HG03565 (cell line): ENCODE measurements around the gene EVX1.

ENCODE experiments used
- ATAC-seq: cut with Tn5 transposase; IDR thresholded peaks from one replicate; pipeline ENCODE4 v1.9.1; 2021; ENCODE audit warnings: mild to moderate bottlenecking, moderate library complexity; ENCODE audit not compliant: unreplicated experiment

Gene EVX1

DNA sequence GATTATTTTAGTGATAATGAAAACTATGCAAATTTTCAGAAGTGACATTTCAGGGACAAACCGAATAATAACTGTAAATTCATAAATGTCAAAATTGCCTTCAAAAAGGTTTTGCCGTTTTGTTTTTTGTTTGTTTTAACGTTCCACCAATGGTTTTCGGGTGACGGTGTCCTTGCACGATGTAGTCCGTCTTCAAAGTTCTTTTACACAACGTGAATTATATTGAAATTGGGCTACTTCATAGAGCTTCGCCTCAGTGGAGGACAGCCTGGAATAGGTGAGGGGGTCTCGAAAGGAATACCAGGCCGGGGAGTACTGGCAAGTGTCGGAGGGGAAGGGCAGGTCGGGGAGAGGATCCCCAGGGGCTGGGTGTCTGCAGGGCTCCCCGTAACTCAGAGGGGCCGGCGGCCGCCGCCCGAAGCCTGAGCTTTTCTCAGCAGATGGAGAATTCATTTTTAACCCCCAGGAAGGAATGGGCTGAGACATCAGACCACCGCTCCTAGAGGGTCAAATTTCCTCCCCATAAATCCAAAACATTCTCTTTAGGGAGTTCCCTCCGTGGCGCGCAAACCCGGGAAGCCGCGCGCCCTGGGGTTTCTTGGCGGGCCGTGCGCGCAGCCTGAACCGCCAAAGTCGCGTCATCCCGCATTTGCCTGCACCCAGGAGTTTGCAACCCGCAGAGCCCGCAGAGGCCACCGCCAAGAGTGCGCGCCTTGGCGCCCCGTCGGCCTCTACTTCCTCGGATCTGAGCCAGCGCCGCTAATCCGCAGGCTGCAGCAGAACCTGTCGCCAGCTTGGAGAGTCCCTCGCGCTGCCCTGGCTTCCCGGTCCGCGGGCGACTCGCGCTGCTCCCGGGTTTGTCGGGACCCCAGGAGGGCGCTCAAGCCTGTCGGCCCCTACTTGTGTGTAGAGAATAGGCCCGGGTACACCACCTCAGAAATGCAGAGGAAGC lies 17.3 kb upstream of the EVX1 start:
- ATAC-seq: no peak

DNA sequence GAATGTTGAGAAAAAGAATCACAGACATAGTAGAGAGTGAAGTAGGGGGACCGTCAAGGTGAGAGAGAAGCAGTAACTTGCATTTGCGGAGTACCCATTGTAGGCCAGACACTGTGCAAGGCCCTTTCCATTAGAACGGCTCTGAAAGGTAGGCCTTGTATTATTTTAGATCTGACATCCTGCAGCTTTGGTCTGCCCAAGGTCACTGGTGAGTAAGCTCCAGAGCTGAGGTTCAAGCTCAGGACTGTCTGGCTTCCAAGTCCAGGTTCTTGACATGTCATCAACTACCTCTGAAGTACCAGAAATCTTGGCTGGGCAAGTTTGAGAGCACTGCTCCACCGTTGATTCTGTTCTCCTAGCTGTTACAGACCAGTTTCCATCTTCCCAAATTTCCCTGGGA lies 13.2 kb upstream of the EVX1 start:
- no peak for ATAC-seq

DNA sequence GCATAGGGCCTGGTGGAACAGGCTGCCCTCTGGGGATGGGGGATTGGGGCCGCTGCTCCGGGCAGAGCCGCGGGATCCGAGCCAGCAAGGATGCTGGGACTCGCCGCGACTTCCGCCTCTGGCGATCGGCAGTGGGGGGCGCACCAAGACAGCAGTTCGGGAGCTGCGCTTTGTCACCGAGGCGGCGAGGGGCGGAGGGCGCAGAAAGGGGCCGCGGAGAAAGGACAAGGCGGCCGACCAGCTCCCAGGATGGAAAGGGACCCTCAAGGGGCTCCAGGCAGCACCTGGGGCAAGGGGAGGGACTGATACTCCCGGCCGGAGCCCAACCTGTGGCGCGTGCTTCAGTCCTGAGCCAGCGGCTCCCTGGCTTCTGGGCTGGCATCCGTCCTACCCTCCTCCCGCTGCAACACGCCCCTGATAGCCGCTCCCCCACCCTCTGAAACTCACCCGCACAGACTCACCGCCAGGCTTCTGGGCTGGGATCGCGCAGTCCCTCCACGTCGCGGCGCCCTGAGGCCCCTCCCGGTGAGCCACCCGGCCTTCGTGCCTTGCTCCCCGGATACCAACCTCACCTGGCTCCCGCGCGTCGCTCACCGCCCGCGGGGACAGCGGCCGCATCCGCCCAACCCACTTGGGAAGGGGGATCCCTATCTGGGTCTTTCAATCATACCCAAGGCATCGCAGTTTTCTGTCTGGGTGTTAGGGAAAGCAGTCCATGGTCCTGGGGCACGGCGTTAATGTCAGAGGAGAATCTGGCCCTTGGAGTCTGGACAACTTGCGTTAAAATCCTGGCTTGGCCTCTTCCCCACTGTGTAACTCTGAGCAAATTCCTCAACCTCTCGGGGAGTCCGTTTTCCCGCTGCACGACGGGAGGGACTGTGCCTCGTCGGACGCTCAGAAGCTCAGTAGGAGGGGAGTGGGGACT lies 7.0 kb upstream of the EVX1 start:
- no peak for ATAC-seq

DNA sequence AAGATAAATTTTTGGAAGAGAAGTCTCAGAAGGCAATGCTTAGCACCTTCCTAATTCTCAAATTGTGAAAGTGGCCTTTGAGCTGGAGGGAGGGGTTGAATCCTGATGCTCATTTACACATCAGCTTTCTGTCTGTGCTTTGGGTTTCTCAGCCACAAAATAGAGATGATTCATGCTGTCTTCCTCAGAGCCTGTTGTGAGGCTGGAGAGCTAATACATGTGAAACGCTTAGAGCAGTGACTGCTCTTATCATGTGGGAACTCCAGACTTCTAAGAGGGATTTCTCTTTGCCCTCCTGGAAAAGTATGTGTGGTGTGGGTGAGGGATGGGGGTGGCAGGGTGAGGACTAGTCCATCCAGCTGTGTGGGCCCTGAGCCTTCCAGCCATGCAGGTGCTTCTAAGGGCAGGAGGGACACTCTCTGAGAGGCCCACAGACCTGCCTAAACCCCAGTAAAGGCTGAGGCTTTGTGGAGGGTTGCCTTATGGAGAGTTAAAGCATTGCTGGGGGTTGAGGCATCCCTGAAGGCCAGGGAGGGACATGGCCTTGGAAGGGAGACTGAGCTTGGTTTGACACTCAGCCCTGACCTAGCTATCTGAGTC lies 4.8 kb upstream of the EVX1 start:
- ATAC-seq: no peak

DNA sequence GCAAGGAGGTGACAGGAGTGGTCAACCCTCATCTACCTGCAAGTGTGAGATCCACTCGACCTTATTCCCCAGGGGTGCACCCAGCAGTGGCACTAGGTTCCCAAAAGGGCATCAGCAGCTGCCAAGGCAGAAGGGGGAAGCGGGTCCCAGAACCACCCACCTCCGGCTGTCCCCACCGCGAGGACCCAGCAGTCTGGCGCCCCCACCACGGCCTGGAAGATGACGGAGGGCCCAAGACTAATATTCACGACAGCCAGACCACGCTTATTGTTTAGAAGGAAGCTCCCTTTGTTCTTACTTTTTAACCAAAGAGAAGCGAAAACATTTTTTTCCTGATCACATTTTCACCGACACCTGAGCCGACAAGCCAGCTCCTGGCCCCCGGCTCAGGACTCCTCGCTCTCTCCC lies 3.6 kb upstream of the EVX1 start:
- no peak for ATAC-seq

DNA sequence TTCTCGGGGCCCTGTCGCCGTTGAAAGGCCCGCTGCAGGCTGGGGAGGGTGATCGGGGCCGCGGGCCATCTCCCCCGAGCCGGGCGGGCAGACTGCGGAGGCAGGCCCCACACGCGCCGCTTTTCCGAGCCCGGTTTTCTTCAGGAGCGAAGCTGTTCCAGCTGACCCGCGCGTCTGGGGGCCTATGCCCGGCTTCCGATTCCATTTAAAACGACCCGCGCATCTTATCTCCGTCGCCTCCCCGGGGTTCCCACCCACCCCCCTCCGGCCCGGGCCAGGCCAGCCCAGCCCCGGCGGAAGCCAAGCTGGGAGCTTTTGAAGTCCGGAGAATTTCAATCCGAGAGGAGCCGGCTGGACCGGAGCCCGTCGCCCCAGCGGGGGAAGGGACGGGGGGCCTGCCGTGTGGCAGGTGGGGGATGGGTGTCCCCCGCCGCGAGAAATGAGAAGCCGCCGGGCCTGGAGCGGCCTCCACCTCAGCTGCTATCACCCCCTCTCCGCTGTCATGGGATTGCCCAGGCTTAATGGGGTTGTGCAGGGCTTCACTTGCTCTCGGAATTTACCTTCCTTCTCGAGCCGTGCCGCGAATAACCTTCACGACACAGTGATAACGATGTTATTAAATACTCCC lies 3.1 kb upstream of the EVX1 start:
- no peak for ATAC-seq

DNA sequence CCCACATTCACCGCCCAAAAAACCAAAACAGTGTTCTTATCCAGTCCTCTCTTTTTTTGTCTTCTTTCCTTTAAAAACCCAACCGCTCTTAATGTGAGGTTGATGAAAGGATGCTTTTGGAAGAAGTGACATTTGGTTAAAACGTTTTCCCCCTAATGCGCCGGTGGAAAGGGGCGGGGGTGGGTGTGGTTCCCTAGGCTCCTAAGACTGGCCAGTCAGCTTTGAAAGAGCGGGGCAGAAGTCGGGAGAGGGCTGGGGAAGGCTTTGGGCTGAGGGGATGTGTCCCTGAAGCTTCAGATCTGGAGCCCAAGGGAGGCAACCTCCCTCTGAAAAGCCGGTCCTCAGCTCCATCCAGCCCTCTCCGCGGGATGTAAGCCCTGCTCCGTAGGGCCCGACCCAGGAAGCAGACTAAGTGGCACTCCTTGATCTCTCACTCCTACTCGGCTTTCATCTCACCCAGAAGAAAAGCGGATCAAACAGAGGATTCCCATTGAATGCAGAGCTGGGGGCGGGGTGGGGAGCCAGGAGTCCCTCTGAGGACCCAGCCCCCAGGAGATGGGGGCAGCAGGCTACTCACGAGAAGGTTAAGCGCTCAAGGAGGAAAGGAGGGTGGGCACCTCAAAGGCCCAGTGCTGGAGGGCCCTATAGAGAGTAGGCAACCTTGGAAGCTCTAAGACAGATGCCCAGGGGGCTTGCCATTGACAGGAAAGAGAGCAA lies 2.4 kb upstream of the EVX1 start:
- no peak for ATAC-seq

DNA sequence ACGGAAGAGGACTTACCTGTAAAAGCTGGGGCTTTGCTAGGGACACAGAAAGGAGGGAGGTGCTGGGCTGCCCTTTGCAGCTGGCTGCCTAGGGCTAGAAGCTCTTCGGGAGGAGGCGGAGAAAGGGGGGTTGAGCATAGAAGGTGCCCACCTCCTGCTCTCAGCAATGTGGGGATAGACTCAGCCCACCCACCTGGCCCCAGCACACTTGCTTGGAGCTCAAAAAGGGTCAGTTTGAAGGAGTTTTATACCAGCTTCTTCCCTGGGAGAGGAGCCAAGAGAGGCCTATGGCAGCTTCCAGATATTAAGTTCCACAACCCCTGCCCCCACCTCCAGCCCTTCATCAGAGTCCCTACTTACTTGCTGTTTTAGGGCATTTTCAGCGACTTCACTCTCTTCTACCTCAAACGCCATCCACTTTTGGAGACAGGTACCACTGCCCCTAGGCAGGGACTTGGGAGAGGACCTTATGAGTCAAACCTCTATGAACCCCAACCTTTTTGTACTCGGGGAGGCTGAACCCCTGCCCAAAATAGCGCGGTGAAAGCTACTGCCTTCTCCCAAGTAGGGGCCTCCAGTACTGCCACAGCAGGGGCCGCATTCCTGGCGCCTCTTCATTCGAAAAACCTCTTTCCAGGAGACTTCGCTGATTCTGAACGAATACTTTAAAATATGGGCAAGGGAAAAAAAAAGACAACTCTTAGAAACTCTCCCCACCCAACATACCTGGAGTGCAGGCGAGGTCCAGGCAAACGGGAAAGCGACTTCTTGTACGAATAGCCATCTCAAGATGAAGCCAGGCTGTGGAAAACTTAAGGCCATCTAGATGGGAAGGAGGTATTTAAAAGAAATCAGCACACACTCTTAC lies 1.2 kb upstream of the EVX1 start:
- ATAC-seq: no peak

DNA sequence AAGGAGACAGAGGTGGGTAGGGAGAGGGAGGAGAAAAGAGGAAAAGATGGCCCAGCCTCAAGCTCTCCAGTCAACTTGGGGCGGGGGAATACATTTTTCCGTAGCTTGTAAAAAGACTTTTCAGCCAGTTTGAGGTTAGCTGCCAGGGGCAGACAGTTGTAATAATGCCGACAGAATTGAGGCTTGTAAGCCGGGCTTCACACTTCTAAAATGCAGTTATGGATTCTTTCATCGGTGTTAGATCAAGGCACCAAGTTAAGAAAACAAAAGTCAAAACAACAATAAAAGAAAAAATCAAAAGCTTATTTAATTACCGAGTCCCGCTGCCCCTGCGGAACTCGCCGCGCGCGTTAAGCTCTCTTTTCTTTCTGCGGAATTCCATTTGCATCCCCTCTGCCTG lies 448 bp upstream of the EVX1 start:
- no peak for ATAC-seq

DNA sequence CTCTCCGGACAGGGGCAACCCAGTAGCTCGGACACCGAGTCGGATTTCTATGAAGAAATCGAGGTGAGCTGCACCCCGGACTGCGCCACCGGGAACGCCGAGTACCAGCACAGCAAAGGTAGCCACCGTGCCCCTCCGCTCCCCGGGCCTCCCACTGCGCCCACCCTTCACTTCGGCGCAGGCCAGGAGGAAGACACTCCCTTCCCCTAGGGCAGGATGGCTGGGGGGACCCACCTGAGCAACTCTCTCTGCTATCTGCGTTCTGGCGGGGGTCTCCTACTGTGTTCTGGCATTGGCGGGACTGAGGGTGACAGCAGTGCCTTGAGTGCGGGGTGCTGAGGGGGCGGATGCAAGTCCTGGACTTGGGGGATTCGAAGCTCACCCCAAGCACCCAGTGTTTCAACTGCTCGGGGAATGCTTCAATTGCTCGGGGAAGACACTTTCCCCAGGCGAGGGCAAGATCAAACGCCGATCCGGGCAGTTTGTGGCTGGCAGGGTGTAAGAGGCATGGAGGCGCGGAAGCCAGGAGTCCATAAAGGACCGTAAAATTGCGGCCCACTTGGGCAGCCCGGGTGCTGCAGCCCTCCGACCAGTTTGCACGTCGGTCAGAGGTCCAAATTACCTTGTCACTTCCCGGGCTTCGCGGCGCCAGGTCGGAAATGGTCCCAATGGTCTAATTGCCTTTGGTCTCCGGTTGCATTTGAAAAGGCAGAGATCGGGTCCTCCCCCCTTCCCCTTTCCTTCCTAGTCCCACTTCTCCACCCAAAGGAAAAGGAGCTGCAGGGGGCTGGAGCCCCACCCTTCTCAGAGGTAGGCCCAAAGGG lies 950 bp downstream of the EVX1 start:
- no peak for ATAC-seq

DNA sequence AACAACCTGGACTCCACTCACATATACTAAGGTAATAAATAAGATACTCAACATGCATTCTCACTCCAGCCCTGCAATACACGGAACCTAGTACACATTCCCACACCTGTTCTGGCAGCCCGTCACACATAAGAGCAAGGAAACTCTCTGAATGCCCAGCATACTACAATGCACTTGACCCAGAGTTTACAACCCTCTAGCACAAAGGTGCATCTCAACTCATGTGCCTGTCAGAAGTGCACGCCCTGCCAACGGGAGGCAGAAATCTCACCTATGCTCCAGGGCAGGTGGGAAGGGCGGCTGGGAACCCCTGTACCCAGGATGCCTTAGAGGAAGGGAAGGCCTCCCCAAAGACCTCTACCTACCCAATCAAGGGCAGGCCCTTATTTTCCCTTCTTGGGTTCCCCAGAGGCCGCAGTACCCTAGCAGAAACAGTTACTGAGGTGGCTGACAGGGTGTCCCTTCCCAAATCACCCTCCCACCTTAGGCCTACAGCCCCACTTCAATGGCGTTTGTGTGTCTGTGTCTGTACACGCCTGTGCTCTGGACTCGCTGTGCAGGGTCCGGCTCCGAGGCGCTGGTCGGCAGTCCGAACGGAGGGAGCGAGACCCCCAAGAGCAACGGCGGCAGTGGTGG lies 2.0 kb downstream of the EVX1 start:
- ATAC-seq: no peak

DNA sequence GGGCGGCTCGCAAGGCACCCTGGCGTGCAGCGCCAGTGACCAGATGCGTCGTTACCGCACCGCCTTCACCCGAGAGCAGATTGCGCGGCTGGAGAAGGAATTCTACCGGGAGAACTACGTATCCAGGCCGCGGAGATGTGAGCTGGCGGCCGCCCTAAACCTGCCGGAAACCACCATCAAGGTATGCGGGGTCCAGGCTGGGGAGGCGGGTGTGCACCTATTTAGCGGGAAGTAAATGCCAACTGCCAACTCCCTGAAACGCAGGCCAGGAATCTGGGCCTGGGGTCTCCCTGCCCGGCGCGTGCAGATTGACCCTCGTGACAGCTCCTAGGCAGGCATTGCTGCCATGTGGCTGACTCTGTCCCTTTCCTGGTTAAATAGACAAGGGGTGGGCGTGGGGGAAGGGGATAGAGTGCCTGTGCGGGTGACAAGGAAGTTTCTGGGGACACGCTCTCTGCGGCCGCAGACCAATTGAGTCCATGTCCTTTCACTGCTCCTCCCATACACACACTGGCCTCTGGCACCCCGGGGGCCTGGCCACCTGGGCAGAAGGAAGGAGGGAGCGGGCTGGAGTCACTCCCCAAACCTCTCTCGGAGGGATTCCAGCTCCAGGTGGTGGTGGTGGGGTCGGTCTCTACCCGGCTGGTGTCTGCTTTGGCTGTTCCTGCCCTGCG lies 2.7 kb downstream of the EVX1 start:
- ATAC-seq: no peak

DNA sequence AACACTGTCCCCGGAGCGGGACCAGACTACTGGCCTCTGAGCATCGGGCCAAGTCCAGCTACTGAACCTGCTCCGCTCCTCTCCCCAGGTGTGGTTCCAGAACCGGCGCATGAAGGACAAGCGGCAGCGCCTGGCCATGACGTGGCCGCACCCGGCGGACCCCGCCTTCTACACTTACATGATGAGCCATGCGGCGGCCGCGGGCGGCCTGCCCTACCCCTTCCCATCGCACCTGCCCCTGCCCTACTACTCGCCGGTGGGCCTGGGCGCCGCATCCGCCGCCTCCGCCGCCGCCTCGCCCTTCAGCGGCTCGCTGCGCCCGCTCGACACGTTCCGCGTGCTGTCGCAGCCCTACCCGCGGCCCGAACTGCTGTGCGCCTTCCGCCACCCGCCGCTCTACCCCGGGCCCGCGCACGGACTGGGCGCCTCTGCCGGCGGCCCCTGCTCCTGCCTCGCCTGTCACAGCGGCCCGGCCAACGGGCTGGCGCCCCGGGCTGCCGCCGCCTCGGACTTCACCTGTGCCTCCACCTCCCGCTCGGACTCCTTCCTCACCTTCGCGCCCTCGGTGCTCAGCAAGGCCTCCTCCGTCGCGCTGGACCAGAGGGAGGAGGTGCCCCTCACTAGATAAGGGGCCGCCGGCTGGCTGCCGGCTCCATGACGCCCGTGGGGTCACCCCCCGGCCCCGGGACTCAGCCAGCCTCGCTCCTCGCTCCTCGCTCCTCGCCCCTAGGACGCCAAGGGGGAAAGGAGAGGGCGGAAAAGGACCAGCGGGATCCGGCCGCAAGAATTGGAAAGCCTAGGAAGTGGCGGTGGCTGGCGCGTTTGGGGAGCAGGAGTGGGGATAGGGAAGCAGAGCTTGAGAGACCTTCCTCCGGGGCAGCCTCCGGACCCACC lies 3.4 kb downstream of the EVX1 start:
- ATAC-seq: no peak

DNA sequence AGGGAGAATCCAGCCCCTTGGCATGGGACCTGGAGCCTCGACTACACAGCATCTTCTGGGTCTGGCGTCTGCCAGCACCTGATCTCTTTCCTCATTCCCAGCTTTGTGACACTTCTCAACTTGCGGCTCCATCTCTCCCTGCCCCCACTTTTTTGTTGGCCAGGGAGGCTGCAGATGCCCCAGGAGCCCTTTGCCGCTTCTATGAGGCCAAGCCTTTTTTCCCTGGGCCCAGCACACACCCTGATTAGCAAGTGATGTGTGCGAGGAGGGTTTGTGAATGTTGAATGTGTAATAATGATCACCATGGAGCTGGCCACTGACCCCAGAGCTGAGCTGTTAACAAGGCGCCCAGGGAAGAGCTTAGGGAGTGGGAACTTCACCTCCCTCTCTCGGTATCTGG lies 4.4 kb downstream of the EVX1 start:
- ATAC-seq: no peak

DNA sequence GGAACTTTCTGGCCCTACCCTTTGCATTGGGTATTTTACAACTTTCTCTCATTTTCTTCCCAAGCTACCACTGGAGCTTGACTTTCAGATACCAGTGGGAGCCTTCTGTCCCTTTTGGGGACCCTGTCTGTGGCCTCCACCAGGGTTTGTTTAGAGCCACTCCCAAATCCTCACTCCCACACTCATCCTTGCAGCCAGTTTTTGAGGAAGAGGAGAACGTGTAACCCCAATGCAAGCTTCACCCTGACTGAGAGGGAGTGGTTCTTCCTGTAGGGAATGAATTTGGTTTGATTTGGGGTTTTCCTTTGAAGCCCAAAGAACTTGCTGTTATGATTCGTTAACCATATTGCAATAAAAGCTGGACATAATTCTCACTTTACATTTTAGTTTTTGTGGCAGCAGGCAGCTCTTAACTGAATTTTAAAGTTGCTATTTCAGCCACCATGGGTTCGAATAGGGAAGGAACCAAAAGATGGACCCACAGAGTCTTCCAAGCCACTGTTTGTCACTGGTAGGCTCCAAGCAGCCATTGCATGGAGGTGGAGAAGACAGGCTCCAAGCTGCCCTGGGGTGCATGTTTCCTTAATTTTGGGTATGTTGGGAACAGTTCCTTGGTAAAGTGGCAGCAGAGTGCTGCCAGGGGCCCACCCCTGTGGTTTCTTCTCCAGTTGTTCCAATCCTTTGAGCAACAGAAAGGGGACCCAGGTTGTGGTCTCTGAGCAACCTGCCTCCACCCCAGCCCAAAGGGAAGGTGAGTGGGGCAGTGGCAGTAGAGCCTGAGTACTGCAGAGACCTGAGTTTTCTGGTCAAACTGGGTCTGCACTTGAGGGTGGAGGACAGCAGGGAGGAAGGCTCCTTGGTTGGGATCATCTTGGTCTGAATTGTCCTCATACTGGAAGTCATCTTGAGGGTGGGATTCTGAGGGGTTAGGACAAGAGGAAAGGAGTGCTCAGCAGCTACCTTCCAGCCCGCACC lies 5.1 kb downstream of the EVX1 start:
- ATAC-seq: no peak
